ENCODE measurements around the gene DNAAF6.

The DNAAF6 gene

GRCh38 chrX:107207089-107207488 lies 678 bp downstream of the DNAAF6 start:
- Histone ChIP-seq H3K9ac (ENCODE audit: low read depth, low read length, poor library complexity, severe bottlenecking) (no peak overlapping the region), H3K4me1 (ENCODE audit: insufficient read depth, low read length, poor library complexity, severe bottlenecking) (no peaks in the 10 kb centered on the region), H3K4me3 (ENCODE audit: low read length, poor library complexity, severe bottlenecking) (no peak overlapping the region), H4K20me1 (ENCODE audit: insufficient read depth, low read length, poor library complexity, severe bottlenecking) (no peaks in the 10 kb centered on the region), H3K27me3 (ENCODE audit: insufficient read depth, low read length, poor library complexity, severe bottlenecking) (no peaks in the 10 kb centered on the region), H3K4me2 (ENCODE audit: low read depth, low read length, poor library complexity, severe bottlenecking) (no peak overlapping the region), H2AFZ (ENCODE audit: low read length) (no peak overlapping the region), H3F3A (ENCODE audit: low read depth) (no peaks in the 10 kb centered on the region), H3K9me3 (ENCODE audit: insufficient read depth, low read depth, low read length) (no peaks in the 10 kb centered on the region), H3K36me3 (ENCODE audit: insufficient read depth, low read length) (no peaks in the 10 kb centered on the region), H3K79me2 (ENCODE audit: insufficient read depth, low read length) (no peaks in the 10 kb centered on the region), H3K9me2 (replicated peaks; ENCODE audit: low read depth, low read length) (no peaks in the 10 kb centered on the region)
- no peak for TF ChIP-seq EZH2phosphoT487 (IDR thresholded peaks at IDR 0.05; ENCODE audit: borderline replicate concordance)

- Histone ChIP-seq H2AFZ (ENCODE audit: low read length) (no peak overlapping the region), H3K9me3 (ENCODE audit: insufficient read depth, low read depth, low read length) (no peaks in the 10 kb centered on the region), H3K36me3 (ENCODE audit: insufficient read depth, low read length) (no peaks in the 10 kb centered on the region), H3K4me2 (ENCODE audit: low read depth, low read length, poor library complexity, severe bottlenecking) (no peak overlapping the region), H3K79me2 (ENCODE audit: insufficient read depth, low read length) (no peaks in the 10 kb centered on the region), H3F3A (ENCODE audit: low read depth) (no peaks in the 10 kb centered on the region), H4K20me1 (ENCODE audit: insufficient read depth, low read length, poor library complexity, severe bottlenecking) (no peaks in the 10 kb centered on the region), H3K27me3 (ENCODE audit: insufficient read depth, low read length, poor library complexity, severe bottlenecking) (no peaks in the 10 kb centered on the region), H3K9me2 (replicated peaks; ENCODE audit: low read depth, low read length) (no peaks in the 10 kb centered on the region), H3K4me3 (ENCODE audit: low read length, poor library complexity, severe bottlenecking) (no peak overlapping the region), H3K9ac (ENCODE audit: low read depth, low read length, poor library complexity, severe bottlenecking) (no peak overlapping the region), H3K4me1 (ENCODE audit: insufficient read depth, low read length, poor library complexity, severe bottlenecking) (no peaks in the 10 kb centered on the region)
- TF ChIP-seq EZH2phosphoT487 (IDR thresholded peaks at IDR 0.05; ENCODE audit: borderline replicate concordance), result no peak
- TF ChIP-seq, protein P1, sequence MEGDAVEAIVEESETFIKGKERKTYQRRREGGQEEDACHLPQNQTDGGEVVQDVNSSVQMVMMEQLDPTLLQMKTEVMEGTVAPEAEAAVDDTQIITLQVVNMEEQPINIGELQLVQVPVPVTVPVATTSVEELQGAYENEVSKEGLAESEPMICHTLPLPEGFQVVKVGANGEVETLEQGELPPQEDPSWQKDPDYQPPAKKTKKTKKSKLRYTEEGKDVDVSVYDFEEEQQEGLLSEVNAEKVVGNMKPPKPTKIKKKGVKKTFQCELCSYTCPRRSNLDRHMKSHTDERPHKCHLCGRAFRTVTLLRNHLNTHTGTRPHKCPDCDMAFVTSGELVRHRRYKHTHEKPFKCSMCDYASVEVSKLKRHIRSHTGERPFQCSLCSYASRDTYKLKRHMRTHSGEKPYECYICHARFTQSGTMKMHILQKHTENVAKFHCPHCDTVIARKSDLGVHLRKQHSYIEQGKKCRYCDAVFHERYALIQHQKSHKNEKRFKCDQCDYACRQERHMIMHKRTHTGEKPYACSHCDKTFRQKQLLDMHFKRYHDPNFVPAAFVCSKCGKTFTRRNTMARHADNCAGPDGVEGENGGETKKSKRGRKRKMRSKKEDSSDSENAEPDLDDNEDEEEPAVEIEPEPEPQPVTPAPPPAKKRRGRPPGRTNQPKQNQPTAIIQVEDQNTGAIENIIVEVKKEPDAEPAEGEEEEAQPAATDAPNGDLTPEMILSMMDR (conservative IDR thresholded peaks at IDR 0.05; ENCODE audit: low read length), result no peak
Measured at GRCh38 chrX:107207943-107208342, 1.5 kb downstream of the DNAAF6 start.

DNA sequence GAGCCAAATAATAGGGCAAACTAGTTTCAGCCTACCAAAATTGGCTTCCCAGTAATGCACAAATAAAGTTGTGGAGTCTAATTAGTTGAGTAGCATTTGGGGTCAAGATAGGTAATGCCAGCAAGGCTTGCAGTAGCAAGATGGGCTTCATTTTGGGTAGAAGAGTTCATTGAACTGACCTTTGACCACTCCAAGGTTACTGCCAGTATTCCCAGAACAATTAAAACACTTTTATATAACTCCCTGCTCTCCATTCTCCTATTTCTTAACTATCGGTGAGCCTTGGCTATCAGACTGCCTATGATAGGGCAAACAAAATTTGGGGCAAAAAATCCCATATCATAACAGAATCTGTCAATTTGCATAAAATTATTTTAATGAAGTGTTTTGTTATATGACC lies 7.1 kb downstream of the DNAAF6 start:
- H3K9me3 ChIP-seq (ENCODE audit: insufficient read depth, low read depth, low read length), result no peaks in the 10 kb centered on the region
- H3K9ac ChIP-seq (ENCODE audit: low read depth, low read length, poor library complexity, severe bottlenecking), result no peak overlapping the region

GRCh38 chrX:107226757-107227156 lies 20.3 kb downstream of the DNAAF6 start:
- no peaks in the 10 kb centered on the region for H3F3A ChIP-seq (ENCODE audit: low read depth)
- H3K9me3 ChIP-seq (ENCODE audit: insufficient read depth, low read depth, low read length), result no peaks in the 10 kb centered on the region
- H3K36me3 ChIP-seq (ENCODE audit: insufficient read depth, low read length), result no peaks in the 10 kb centered on the region
- H3K79me2 ChIP-seq (ENCODE audit: insufficient read depth, low read length), result no peaks in the 10 kb centered on the region
- H4K20me1 ChIP-seq (ENCODE audit: insufficient read depth, low read length, poor library complexity, severe bottlenecking), result no peaks in the 10 kb centered on the region
- no peaks in the 10 kb centered on the region for H3K27me3 ChIP-seq (ENCODE audit: insufficient read depth, low read length, poor library complexity, severe bottlenecking)
- H3K4me3 ChIP-seq (ENCODE audit: low read length, poor library complexity, severe bottlenecking), result no peak overlapping the region
- H3K4me2 ChIP-seq (ENCODE audit: low read depth, low read length, poor library complexity, severe bottlenecking), result no peak overlapping the region
- no peak overlapping the region for H2AFZ ChIP-seq (ENCODE audit: low read length)
- H3K9ac ChIP-seq (ENCODE audit: low read depth, low read length, poor library complexity, severe bottlenecking), result no peak overlapping the region
- TF ChIP-seq EZH2phosphoT487 (IDR thresholded peaks at IDR 0.05; ENCODE audit: borderline replicate concordance), result no peak
- TF ChIP-seq, protein P1 (conservative IDR thresholded peaks at IDR 0.05; ENCODE audit: low read length), result no peak
- no peaks in the 10 kb centered on the region for H3K4me1 ChIP-seq (ENCODE audit: insufficient read depth, low read length, poor library complexity, severe bottlenecking)
- no peaks in the 10 kb centered on the region for H3K9me2 ChIP-seq (replicated peaks; ENCODE audit: low read depth, low read length)

More for the DNA sequence above, 7.1 kb downstream of the DNAAF6 start:
- Histone ChIP-seq H3K27me3 (ENCODE audit: insufficient read depth, low read length, poor library complexity, severe bottlenecking) (no peaks in the 10 kb centered on the region), H3K36me3 (ENCODE audit: insufficient read depth, low read length) (no peaks in the 10 kb centered on the region), H3K4me2 (ENCODE audit: low read depth, low read length, poor library complexity, severe bottlenecking) (no peak overlapping the region), H2AFZ (ENCODE audit: low read length) (no peak overlapping the region), H3K4me3 (ENCODE audit: low read length, poor library complexity, severe bottlenecking) (no peak overlapping the region), H4K20me1 (ENCODE audit: insufficient read depth, low read length, poor library complexity, severe bottlenecking) (no peaks in the 10 kb centered on the region), H3K4me1 (ENCODE audit: insufficient read depth, low read length, poor library complexity, severe bottlenecking) (no peaks in the 10 kb centered on the region), H3K79me2 (ENCODE audit: insufficient read depth, low read length) (no peaks in the 10 kb centered on the region), H3K9me2 (replicated peaks; ENCODE audit: low read depth, low read length) (no peaks in the 10 kb centered on the region), H3F3A (ENCODE audit: low read depth) (no peaks in the 10 kb centered on the region)
- TF ChIP-seq, protein P1 (conservative IDR thresholded peaks at IDR 0.05; ENCODE audit: low read length), result no peak
- no peak for TF ChIP-seq EZH2phosphoT487 (IDR thresholded peaks at IDR 0.05; ENCODE audit: borderline replicate concordance)

Data from Loucy (cell line).